Natural killer cell (primary cell): ENCODE measurements around the gene ENAH. TPM values are rescaled to one million over a fixed set of nuclear protein-coding genes. Genes with fewer than 3 reads are reported as not detected.

ENCODE experiments used
- ATAC-seq, 3 donors: fragments of 150-1000 bp in 2 of 3; fragments of 200-7000 bp in 1 of 3; cut with Tn5 transposase; 1 replicate in 1 of 3; 2 replicates in 2 of 3; pipeline ENCODE4 v1.10.0; 2021; ENCODE audit warnings: mild to moderate bottlenecking in 2 of 3, moderate library complexity in 2 of 3
- DNase-seq, 2 donors: peaks; one replicate each; pipeline versions ENCODE4 v3.0.0 to v3.0.0-alpha.2; 2013 to 2021; ENCODE audit warnings: mixed read lengths in 1 of 2
- H3K27ac ChIP-seq: one replicate; pipeline ENCODE4 v1.5.1; 2013; ENCODE audit warnings: mild to moderate bottlenecking, low read length
- H3K27me3 ChIP-seq: one replicate; pipeline ENCODE4 v1.6.1; 2013; ENCODE audit warnings: low read length; ENCODE audit not compliant: control insufficient read depth, insufficient read depth
- H3K36me3 ChIP-seq: one replicate; pipeline ENCODE4 v1.6.1; 2013; ENCODE audit warnings: low read length; ENCODE audit not compliant: control insufficient read depth, insufficient read depth
- H3K4me1 ChIP-seq: one replicate; pipeline ENCODE4 v1.6.1; 2013; ENCODE audit warnings: low read length; ENCODE audit not compliant: control insufficient read depth, insufficient read depth
- H3K4me3 ChIP-seq: one replicate; pipeline ENCODE4 v1.5.1; 2013; ENCODE audit warnings: low read length
- H3K9me3 ChIP-seq: one replicate; pipeline ENCODE4 v1.6.1; 2013; ENCODE audit warnings: low read length; ENCODE audit not compliant: control insufficient read depth, insufficient read depth
- H3K27ac Mint-ChIP-seq, 2 donors: one replicate each; pipeline ENCODE4 v1.8.0; 2022; ENCODE audit warnings: mild to moderate bottlenecking in 2 of 2, mixed read lengths in 2 of 2, moderate library complexity in 1 of 2
- H3K27me3 Mint-ChIP-seq, 2 donors: one replicate each; pipeline ENCODE4 v1.8.0; 2022; ENCODE audit warnings: low read depth in 2 of 2, mixed read lengths in 2 of 2
- H3K36me3 Mint-ChIP-seq: one replicate; pipeline ENCODE4 v1.8.0; 2022; ENCODE audit warnings: mixed read lengths
- H3K4me1 Mint-ChIP-seq, 2 donors: one replicate each; pipeline ENCODE4 v1.8.0; 2022; ENCODE audit warnings: mixed read lengths in 2 of 2
- H3K4me3 Mint-ChIP-seq: one replicate; pipeline ENCODE4 v1.8.0; 2022; ENCODE audit warnings: mild to moderate bottlenecking, moderate library complexity, mixed read lengths
- H3K9me3 Mint-ChIP-seq, 2 donors: one replicate each; pipeline ENCODE4 v1.8.0; 2022; ENCODE audit warnings: mixed read lengths in 2 of 2
- WGBS: methylation state at CpG from one replicate; pipeline ENCODE4 v1.1.7; 2013; ENCODE audit warnings: missing lambda C conversion rate; ENCODE audit not compliant: insufficient coverage; 5-methylcytosine and 5-hydroxymethylcytosine counted together
- intact Hi-C: fragments of 100-400 bp; cut with micrococcal nuclease; formaldehyde crosslinking; loops from one replicate; pipeline ENCODE4 v1.14.2; 2022
- total RNA-seq, 4 donors: library from RNA; stranded (reverse); fragments of 120-200 nt in 1 of 4; gene quantifications; one replicate each; pipeline versions ENCODE4 v1.2.3 to v1.2.4, GENCODE V29; 2013 to 2022
- TF ChIP-seq, protein P1 (sequence below): fragments of 200-600 bp; IDR thresholded peaks from one replicate; pipeline ENCODE4 v1.8.0; 2022; ENCODE audit warnings: antibody characterized with exemption

ENAH gene
- total RNA-seq, 3 donors from 2014 or later (not counting 1 experiment from before 2014, with no cell fraction given) = not detected

DNA sequence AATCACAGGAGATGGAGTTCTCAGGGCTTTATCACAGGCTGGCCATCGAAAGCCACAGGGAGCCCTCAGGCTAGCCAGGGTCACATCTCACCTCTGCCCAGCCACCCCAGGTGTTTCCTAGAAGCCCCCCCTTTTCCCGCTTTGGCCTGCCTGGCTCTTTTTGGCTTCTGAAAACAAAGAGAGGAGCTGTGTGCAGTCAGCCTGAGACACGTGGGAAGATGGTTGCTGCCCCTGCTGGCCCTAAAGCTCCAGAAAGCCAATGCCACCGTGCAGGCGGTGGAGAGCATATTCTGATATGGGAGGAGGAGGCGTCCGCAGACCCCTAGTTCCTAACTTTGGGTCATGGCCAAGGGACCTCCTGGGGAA lies 206.3 kb downstream of the ENAH start:
- H3K27me3 ChIP-seq = no peaks in the 10 kb centered on the region
- no peak overlapping the region for H3K4me3 ChIP-seq
- DNase-seq = no peak
- no peaks in the 10 kb centered on the region for H3K9me3 ChIP-seq
- H3K36me3 ChIP-seq = no peaks in the 10 kb centered on the region
- Mint-ChIP-seq H3K27ac (peak overlapping the region; percentile 91 to 97), H3K36me3 (no peaks in the 10 kb centered on the region), H3K4me3 (no peak overlapping the region), H3K27me3 (no peaks in the 10 kb centered on the region), H3K9me3 (no peaks in the 10 kb centered on the region), H3K4me1 (peaks cover 64 to 83% of the 10 kb centered on the region in 2 donors)
- no peak overlapping the region for H3K27ac ChIP-seq
- intact Hi-C loops = no loop called here
- H3K4me1 ChIP-seq = peaks cover 59% of the 10 kb centered on the region
- TF ChIP-seq, protein P1, sequence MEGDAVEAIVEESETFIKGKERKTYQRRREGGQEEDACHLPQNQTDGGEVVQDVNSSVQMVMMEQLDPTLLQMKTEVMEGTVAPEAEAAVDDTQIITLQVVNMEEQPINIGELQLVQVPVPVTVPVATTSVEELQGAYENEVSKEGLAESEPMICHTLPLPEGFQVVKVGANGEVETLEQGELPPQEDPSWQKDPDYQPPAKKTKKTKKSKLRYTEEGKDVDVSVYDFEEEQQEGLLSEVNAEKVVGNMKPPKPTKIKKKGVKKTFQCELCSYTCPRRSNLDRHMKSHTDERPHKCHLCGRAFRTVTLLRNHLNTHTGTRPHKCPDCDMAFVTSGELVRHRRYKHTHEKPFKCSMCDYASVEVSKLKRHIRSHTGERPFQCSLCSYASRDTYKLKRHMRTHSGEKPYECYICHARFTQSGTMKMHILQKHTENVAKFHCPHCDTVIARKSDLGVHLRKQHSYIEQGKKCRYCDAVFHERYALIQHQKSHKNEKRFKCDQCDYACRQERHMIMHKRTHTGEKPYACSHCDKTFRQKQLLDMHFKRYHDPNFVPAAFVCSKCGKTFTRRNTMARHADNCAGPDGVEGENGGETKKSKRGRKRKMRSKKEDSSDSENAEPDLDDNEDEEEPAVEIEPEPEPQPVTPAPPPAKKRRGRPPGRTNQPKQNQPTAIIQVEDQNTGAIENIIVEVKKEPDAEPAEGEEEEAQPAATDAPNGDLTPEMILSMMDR = no peak
- no peak for ATAC-seq
- 81% methylated on average over 7 of the region's 7 CpGs for WGBS

DNA sequence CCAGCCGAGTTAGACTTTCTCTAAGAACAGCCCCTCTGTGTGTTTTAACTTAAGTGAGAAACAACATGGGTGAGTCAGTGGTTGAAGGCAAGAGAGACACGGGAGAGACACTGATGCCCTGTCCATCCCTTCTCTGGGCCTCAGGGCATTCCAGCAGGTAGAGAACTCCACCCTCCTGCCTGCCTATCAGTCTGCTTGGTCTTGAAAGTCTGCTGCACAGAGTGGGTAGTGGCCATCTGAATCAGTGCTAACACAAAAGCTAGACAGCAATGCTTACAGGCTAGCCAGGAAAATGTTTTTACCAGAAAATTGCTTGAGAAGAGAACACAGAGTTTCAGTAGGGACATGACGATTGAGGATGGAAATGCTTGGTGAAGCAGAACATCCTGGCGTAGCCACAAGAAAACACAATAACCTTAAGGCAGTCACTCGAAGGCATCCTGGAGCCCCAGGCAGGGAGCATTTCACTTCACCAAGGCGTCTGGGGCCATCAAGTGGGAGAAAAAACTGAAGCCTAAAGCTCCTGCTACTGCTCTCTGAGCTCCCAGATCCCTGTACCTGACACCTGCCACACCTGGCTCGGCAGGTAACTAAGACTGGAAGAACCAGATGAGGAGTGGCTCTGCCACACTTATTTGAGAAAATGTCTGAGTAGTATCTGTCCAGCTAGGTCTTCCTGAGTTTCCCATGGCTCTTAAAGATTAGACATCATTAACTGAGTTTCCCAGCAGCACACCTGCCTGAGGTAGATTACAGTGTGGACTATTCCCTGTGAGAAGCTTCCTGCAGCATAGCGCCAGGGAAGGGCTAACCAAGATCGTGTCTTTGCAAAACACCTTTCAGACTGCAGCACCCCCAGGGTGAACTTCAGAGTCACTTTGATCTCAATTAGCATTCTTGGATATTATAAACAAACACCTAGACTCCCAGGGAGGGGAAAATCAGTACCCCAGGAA lies 207.0 kb downstream of the ENAH start:
- peak overlapping the region; percentile 67 for H3K27ac ChIP-seq

DNA sequence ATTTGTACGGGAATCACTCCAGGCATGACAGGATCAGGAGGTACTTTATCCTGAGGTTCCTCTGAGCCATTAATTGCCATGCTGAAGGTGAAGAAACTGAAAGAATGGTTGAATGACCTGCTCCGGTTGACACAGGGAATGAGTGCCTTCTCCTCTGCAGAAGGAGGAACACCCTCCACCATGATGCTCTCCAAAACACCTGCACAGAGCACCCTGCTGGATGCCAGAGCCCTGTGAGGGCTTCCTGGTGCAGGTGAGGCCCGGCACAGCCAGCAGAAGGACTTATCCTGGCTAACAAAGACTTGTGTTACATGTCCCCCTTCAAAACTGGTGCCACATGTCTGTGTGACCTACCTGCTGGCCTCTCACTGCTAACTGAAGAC lies 210.8 kb downstream of the ENAH start:
- Mint-ChIP-seq H3K4me3 (no peak overlapping the region), H3K36me3 (no peaks in the 10 kb centered on the region), H3K9me3 (no peaks in the 10 kb centered on the region), H3K4me1 (peaks cover 55 to 64% of the 10 kb centered on the region in 2 donors), H3K27ac (peak overlapping the region; percentile 70 to 78), H3K27me3 (no peaks in the 10 kb centered on the region)
- DNase-seq (peak in 1 of 2 donors; percentile 21), ATAC-seq (no peak)
- intact Hi-C loops = no loop called here
- TF ChIP-seq, protein P1 = no peak
- Histone ChIP-seq H3K9me3 (no peaks in the 10 kb centered on the region), H3K4me3 (no peak overlapping the region), H3K27ac (peak overlapping the region; percentile 47), H3K4me1 (peaks cover 37% of the 10 kb centered on the region), H3K27me3 (no peaks in the 10 kb centered on the region), H3K36me3 (no peaks in the 10 kb centered on the region)
- WGBS = 70% methylated on average over 3 of the region's 3 CpGs

More for the DNA sequence above, 207.0 kb downstream of the ENAH start:
- no peaks in the 10 kb centered on the region for H3K36me3 ChIP-seq
- H3K36me3 Mint-ChIP-seq = no peaks in the 10 kb centered on the region
- H3K27me3 Mint-ChIP-seq = no peaks in the 10 kb centered on the region
- no peaks in the 10 kb centered on the region for H3K27me3 ChIP-seq
- no peaks in the 10 kb centered on the region for H3K9me3 ChIP-seq
- DNase-seq = peak in 1 of 2 donors; percentile 32
- H3K27ac Mint-ChIP-seq = peak overlapping the region; percentile 91 to 97
- WGBS = 52% methylated on average over 9 of the region's 9 CpGs
- H3K4me1 Mint-ChIP-seq = peaks cover 63 to 85% of the 10 kb centered on the region in 2 donors
- peaks cover 53% of the 10 kb centered on the region for H3K4me1 ChIP-seq
- intact Hi-C loops = loop anchor here (1.0 kb wide), 3 partner anchors 8 to 18 kb away; partner anchors contain the start of gene LBR
- H3K4me3 ChIP-seq = peak overlapping the region; percentile 14
- peak in 1 of 3 donors; percentile 21 for ATAC-seq
- TF ChIP-seq, protein P1 = no peak
- peak overlapping the region; percentile 81 for H3K4me3 Mint-ChIP-seq
- no peaks in the 10 kb centered on the region for H3K9me3 Mint-ChIP-seq
